SJCRH30 (cell line): ENCODE measurements around the gene SYNGAP1. TPM values are rescaled to one million over a fixed set of nuclear protein-coding genes. Genes with fewer than 3 reads are reported as not detected.
"Not testable (repeated sequence)": the region's sequence is repeated elsewhere in the genome, so short reads cannot be mapped to it uniquely, and the experiment has no call there.

Experiments used
- DNase-seq, 2 experiments: peaks; one replicate each; pipeline ENCODE4 v3.0.0-alpha.2; 2015 to 2020
- H3K27ac ChIP-seq: fragments of 250-450 bp; sonication (Bioruptor Pico); 2 replicates; pipeline ENCODE4 v1.5.1; 2020; ENCODE audit warnings: mild to moderate bottlenecking, moderate library complexity
- H3K27me3 ChIP-seq: fragments of 250-450 bp; sonication (Bioruptor Pico); 2 replicates; pipeline ENCODE4 v1.5.1; 2020; ENCODE audit warnings: mild to moderate bottlenecking, moderate library complexity
- H3K36me3 ChIP-seq: fragments of 250-450 bp; sonication (Bioruptor Pico); 2 replicates; pipeline ENCODE4 v1.5.1; 2020; ENCODE audit warnings: mild to moderate bottlenecking, moderate library complexity
- H3K4me1 ChIP-seq: fragments of 250-450 bp; sonication (Bioruptor Pico); 2 replicates; pipeline ENCODE4 v1.5.1; 2020; ENCODE audit warnings: mild to moderate bottlenecking, moderate library complexity
- H3K4me3 ChIP-seq: fragments of 250-450 bp; sonication (Bioruptor Pico); 2 replicates; pipeline ENCODE4 v1.5.1; 2020; ENCODE audit warnings: mild to moderate bottlenecking, moderate library complexity
- H3K9me3 ChIP-seq: fragments of 250-450 bp; sonication (Bioruptor Pico); replicated peaks from 2 replicates; pipeline ENCODE4 v1.5.1; 2020; ENCODE audit warnings: mild to moderate bottlenecking, moderate library complexity
- total RNA-seq: library from RNA; depleted of rRNA; stranded (reverse); fragments of >200 nt; shearing (Covaris generic); gene quantifications from 2 replicates; pipeline ENCODE4 v1.2.3, GENCODE V29; 2014; rRNA removed

The SYNGAP1 gene
- total RNA-seq = 1.8 and 2.5 TPM in 2 replicates

DNA sequence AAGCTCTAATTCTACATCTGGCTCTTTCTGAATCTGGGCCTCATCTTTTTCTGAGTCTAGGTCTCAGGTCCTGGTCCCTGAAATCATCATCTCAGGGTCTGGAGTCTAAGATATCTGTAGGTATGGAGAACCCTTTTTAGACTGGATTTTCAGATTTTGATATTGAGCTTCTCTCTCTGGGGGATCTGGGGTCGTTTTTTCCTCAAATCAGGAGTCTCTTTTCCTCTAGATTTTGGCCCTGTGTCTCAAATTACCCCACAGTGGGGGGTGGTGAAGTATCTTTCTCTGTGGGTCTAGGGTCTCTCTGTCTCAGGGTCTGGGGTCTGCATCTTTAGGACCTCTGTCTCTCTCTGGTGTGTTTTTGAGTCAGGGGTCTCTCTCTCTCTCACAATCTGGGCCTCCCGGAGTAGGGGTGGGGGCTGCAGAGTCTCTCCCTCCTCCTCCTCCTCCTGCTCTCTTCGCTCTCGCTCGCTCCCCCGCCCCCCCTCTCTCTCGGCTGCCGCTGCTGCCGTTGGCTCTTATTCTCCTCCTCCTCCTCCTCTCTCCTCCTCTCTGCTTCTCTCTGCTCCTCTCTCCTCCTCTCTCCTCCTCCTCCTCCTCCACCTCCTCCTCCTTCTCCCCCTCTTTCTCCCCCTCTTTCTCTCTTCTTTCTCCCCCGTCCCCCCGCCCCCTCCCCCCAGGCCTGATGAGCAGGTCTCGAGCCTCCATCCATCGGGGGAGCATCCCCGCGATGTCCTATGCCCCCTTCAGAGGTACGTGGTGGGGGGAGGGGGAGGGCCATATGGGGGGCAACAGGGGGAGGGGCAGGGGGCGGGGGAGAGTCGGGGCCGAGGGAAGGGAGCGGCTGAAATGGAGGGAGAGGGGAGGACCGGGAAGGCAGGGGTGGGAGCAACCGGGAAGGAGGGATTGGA, at the start of gene SYNGAP1:
SYNGAP1 (plus strand) TSS at position 486 of the 911 bp plus-strand sequence; CDS start at position 686, 200 bp downstream.
- Histone ChIP-seq H3K36me3 (peaks cover 3% of the 10 kb centered on the region; the same call in 1 of the 2 replicates), H3K9me3 (no peaks in the 10 kb centered on the region), H3K4me1 (peaks cover 14% of the 10 kb centered on the region; the same call in 1 of the 2 replicates), H3K4me3 (no peak within 1 kb of the TSS), H3K27me3 (peaks cover 13% of the 10 kb centered on the region), H3K27ac (no peak within 1 kb of the TSS)
- DNase-seq = no peak

DNA sequence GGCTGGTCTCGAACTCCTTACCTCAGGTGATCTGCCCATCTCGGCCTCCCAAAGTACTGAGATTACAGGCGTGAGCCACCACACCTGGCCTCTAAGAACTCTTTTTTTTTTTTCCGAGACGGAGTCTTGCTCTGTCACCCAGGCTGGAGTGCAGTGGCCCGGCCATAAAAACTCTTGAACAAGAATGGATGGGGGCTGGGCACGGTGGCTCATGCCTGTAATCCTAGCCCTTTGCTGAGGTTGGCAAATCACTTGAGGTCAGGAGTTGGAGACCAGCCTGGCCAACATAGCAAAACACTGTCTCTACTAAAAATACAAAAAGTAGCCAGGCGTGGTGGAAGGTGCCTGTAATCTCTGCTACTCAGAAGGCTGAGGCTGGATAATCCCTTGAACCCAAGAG, 48.0 kb upstream of the SYNGAP1 start:
- H3K4me3 ChIP-seq, H3K27me3 ChIP-seq, H3K27ac ChIP-seq, DNase-seq, H3K36me3 ChIP-seq, H3K4me1 ChIP-seq, H3K9me3 ChIP-seq: not testable (repeated sequence)

DNA sequence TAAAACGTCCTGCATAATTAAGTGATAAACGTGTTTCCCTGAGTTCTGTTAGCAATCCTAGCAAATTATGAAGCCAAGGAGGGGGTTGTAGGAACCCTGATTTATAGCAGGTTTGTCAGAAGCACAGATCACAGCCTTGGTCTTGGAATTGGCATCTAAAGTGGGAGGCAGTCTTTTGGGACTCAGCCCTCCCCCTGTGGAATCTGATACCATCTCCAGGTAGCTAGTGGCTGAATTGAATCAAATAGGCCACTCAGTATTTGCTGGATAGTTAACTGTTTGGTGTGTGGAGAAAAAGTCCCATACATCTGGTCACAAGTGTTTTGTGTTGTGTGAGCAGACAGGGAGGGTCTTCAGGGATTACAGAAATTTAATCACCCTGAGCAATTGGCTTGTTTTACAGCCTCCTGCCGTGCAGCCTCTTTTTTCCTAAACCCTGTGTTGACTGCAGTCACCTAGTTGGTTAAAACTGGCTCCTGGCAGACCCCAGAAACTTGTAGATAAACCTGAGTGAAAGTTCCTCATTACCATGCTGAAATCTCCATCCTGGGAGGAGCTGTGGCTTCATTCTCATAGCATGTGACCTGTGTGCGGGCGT, 47.2 kb upstream of the SYNGAP1 start:
- H3K36me3 ChIP-seq = no peaks in the 10 kb centered on the region
- DNase-seq = no peak
- H3K9me3 ChIP-seq = no peaks in the 10 kb centered on the region
- no peak overlapping the region for H3K4me3 ChIP-seq
- H3K4me1 ChIP-seq = no peaks in the 10 kb centered on the region
- H3K27me3 ChIP-seq = no peaks in the 10 kb centered on the region; the same call in 1 of the 2 replicates
- no peak overlapping the region for H3K27ac ChIP-seq

DNA sequence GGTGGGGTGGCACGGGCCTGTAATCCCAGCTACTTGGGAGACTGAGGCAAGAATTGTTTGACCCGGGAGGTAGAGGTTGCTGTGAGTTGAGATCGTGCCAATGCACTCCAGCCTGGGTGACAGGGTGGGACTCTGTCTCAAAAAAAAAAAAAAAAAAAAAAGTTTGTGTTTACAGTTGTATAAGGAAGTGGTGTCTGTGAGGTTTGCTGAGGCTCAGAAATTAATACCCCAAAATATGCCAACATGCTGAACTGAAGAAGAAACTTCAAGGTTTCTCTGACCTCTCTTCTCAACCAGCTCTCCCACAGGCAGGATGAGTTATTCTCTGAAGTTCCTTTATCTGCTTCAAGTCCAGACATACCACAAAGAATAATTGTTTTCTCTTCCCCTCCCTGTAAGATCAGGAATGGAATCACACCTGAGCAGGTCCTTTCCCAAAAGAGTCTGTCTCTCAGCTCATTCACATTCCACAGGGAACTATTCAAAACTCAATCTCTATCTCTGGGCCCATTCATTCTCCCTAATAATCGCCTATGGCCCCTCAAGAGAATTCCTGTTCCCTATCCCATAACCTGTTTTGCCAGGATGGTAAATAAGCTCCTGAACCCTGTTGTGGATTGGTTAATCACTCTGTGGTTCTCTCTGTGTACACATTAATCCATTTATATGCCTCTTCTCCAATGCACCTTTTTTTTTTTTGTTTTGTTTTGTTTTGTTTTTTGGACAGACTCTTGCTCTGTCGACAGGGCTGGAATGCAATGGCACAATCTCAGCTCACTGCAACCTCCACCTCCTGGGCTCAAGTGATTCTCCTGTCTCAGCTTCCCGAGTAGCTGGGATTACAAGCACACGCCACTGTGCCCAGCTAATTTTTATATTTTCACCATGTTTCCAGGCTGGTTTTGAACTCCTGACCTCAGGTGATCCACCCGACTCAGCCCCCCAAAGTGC, 45.6 kb upstream of the SYNGAP1 start:
- Histone ChIP-seq H3K27ac (no peak overlapping the region), H3K27me3 (no peaks in the 10 kb centered on the region; the same call in 1 of the 2 replicates), H3K4me1 (no peaks in the 10 kb centered on the region), H3K4me3 (no peak overlapping the region), H3K36me3 (no peaks in the 10 kb centered on the region), H3K9me3 (no peaks in the 10 kb centered on the region)
- no peak for DNase-seq

DNA sequence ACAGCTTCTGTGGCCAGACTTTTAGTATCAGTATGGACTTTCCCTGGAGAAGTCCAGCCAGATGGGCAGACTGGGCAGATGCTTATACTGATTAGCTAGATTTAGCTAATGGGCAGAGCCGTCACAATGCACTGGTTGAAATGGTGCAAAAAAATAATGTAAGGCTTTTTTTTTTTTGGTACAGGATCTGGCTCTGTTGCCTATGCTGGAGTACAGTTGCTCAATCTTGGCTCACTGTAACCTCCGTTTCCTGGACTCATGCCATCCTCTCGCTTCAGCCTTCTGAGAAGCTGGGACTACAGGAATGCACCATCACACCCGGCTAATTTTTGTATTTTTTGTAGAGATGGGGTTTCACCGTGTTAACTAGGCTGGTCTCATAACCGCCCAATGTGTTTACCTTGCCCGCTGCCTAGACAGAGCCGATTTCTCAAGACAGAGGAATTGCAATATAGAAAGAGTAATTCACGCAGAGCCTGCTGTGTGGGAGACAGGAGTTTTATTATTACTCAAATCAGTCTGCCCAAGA, 44.7 kb upstream of the SYNGAP1 start:
- H3K27ac ChIP-seq = no peak overlapping the region
- no peaks in the 10 kb centered on the region for H3K36me3 ChIP-seq
- DNase-seq = peak in 1 of 2 experiments; percentile 38
- no peak overlapping the region for H3K4me3 ChIP-seq
- H3K9me3 ChIP-seq = no peaks in the 10 kb centered on the region
- H3K4me1 ChIP-seq = no peaks in the 10 kb centered on the region
- H3K27me3 ChIP-seq = no peaks in the 10 kb centered on the region; the same call in 1 of the 2 replicates

GRCh38 chr6:33377171-33377570, 42.7 kb upstream of the SYNGAP1 start:
- no peaks in the 10 kb centered on the region for H3K4me1 ChIP-seq
- no peaks in the 10 kb centered on the region for H3K36me3 ChIP-seq
- H3K27ac ChIP-seq = no peak overlapping the region
- H3K9me3 ChIP-seq = no peaks in the 10 kb centered on the region
- DNase-seq = no peak
- no peak overlapping the region for H3K4me3 ChIP-seq
- no peaks in the 10 kb centered on the region; the same call in 1 of the 2 replicates for H3K27me3 ChIP-seq

DNA sequence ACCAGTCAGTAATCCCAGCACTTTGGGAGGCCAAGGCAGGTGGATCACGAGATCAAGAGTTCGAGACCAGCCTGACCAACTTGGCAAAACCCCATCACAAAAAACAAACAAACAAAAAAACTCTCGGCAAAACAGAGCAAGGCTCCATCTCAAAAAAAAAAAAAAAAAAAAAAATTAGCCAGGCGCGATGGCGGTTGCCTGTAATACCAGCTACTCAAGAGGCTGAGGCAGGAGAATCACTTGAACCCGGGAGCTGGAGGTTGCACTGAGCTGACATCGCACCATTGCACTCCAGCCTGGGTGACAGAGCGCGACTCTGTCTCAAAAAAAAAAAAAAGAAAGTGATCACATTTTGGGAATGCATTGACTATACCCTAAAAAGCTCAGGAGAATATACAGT, 40.7 kb upstream of the SYNGAP1 start:
- not testable (repeated sequence) for H3K36me3 ChIP-seq, H3K27me3 ChIP-seq, H3K27ac ChIP-seq, H3K4me1 ChIP-seq, H3K9me3 ChIP-seq, DNase-seq, H3K4me3 ChIP-seq

- Histone ChIP-seq H3K27ac (no peak overlapping the region), H3K4me3 (no peak overlapping the region), H3K27me3 (no peaks in the 10 kb centered on the region; the same call in 1 of the 2 replicates), H3K9me3 (no peaks in the 10 kb centered on the region), H3K4me1 (no peaks in the 10 kb centered on the region), H3K36me3 (no peaks in the 10 kb centered on the region)
- DNase-seq = no peak
These were observed 39.4 kb upstream of the SYNGAP1 start for GRCh38 chr6:33380272-33380981.

DNA sequence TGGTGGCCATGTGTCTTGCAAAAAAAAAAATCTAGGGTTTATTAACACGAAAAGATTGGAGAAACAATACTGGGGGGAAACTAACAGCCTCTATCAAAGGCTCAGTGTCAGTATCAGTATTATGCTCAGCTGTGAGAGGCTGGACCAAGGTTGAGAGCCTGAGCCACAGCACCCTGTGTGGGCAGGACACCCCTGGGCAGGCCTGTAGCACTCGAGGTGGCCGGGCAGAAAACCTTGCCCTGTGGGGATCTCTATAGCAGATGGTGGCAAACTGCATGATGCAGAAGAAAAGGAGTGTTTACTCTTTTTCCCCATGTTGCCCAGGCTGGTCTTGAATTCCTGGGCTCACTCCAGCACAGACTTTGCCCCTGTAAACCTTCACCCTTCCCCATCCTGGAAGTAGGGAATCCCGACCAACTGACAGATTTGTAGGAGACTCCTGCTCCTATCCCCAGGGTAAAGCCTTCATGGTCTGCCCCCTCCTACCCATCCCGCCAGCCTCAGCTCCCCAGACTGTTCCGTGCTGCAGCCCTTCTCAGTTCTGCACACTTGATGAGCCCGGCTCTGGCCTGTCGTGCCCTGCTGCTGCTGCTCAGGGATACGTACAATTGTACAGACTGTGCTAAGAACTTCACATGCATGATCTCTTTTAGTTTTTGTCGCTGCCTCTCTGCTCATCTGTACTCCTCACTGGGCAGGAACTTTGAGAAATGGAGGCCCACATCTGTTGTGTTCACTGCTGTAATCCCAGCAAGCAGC, 36.3 kb upstream of the SYNGAP1 start:
- no peaks in the 10 kb centered on the region; the same call in 1 of the 2 replicates for H3K27me3 ChIP-seq
- no peaks in the 10 kb centered on the region for H3K9me3 ChIP-seq
- no peak overlapping the region for H3K4me3 ChIP-seq
- no peak for DNase-seq
- no peak overlapping the region for H3K27ac ChIP-seq
- no peaks in the 10 kb centered on the region for H3K36me3 ChIP-seq
- H3K4me1 ChIP-seq = no peaks in the 10 kb centered on the region

DNA sequence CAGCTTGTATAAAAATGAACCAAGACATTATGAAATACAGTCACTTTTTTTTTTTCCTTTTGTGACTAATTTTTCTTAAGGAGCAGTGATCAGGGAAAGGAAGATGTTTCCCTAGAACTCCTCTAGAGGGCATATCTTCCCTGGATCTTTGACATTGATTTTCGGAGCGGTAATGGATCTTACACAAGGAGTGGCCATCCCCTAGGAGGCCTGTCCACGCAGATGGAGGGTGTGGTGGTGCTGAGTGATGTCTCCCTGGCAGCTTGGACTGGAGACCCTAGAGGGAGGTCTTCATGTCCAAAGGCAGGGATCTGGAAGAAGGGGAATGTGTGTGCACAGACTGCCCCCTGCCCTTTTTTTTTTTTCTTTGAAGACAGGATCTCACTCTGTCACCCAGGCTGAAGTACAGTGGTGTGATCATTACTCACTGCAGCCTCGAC, 35.3 kb upstream of the SYNGAP1 start:
- H3K27ac ChIP-seq = no peak overlapping the region
- no peak overlapping the region for H3K4me3 ChIP-seq
- H3K4me1 ChIP-seq = no peaks in the 10 kb centered on the region
- no peaks in the 10 kb centered on the region for H3K36me3 ChIP-seq
- H3K9me3 ChIP-seq = no peaks in the 10 kb centered on the region
- DNase-seq = no peak
- H3K27me3 ChIP-seq = no peaks in the 10 kb centered on the region; the same call in 1 of the 2 replicates

DNA sequence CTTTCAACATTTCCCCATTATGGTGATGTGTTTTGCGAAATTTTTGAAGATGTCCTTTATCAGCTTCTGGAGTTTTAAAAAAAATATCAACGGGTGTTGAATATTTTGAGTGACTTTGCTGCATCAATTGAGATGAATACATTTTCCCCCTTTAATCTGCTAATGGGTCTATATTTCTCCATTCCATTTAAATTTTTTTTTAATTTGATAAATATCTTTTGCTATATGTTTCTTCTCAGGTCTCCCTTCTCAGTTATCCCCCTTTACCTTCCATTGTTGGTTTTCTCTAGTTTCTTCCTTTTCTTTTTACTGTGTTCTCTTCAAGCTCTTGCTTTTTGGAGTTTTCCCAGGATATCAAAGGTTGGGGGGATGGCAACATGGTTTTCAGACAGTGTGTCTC, 29.7 kb upstream of the SYNGAP1 start:
- Histone ChIP-seq H3K9me3 (no peaks in the 10 kb centered on the region), H3K4me3 (no peak overlapping the region), H3K4me1 (peaks cover 11% of the 10 kb centered on the region), H3K36me3 (peaks cover 7% of the 10 kb centered on the region; the same call in 1 of the 2 replicates), H3K27ac (no peak overlapping the region), H3K27me3 (no peaks in the 10 kb centered on the region)
- DNase-seq = no peak

DNA sequence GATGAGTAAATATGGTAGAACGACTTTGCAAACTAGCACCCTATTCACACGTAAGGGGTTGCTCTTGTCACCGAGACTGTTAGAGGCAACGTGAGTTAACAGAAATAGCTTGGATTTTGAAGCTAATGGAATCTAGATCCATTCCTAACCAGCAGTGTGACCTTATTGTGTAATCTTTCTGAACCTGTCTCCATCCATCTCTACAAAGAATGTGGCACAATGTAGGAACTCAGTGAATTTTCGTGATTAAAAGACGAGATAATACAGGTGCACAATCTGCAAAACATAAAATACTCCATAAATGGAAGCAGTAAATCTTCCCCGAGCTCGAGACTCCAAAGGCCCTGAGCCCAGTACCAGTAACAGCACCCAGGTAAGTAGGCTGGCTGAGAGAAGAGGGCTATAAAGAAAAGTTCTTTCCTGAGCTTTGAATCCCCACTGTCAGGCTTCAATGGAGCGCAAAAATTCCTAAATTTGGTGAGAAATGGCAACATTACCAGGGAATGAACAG, 29.0 kb upstream of the SYNGAP1 start:
- Histone ChIP-seq H3K4me3 (peak overlapping the region; percentile 37), H3K27ac (peak overlapping the region; percentile 53), H3K4me1 (peaks cover 11% of the 10 kb centered on the region), H3K9me3 (no peaks in the 10 kb centered on the region), H3K27me3 (no peaks in the 10 kb centered on the region), H3K36me3 (peaks cover 12% of the 10 kb centered on the region; the same call in 1 of the 2 replicates)
- DNase-seq = no peak
